Loucy (cell line): Measurements from ENCODE around the gene ABHD14A.

Experiments used
- EZH2phosphoT487 ChIP-seq: fragments of 200-600 bp; IDR thresholded peaks from 2 replicates; pipeline ENCODE4 v1.6.1; 2018; ENCODE audit warnings: antibody characterized with exemption, mild to moderate bottlenecking, moderate library complexity, borderline replicate concordance
- TF ChIP-seq, protein P1 (sequence below): fragments of 200-600 bp; sonication (generic); conservative IDR thresholded peaks from 2 replicates; pipeline ENCODE4 v1.5.1; 2014; ENCODE audit warnings: mild to moderate bottlenecking, antibody characterized with exemption, low read length

DNA sequence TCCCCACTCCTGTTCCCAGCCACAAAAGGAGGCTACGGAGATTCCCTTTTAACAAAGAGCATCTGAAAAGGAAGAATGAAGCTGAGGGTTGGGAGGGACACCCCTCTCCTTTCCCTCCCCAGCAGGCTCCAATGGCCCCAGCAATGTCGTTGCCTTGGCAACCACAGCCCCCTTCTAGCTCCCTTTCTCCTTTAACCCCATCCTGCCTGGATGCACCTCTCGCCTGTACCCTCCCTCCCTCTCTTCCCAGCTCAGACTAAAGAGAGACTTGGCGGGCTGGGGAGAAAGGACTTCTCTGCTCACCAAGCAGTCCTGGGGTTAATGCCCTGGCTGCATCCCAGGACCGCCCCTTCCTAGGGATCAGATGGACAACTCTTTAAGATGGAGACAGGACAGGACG, 27.9 kb downstream of the ABHD14A start:
- TF ChIP-seq, protein P1, sequence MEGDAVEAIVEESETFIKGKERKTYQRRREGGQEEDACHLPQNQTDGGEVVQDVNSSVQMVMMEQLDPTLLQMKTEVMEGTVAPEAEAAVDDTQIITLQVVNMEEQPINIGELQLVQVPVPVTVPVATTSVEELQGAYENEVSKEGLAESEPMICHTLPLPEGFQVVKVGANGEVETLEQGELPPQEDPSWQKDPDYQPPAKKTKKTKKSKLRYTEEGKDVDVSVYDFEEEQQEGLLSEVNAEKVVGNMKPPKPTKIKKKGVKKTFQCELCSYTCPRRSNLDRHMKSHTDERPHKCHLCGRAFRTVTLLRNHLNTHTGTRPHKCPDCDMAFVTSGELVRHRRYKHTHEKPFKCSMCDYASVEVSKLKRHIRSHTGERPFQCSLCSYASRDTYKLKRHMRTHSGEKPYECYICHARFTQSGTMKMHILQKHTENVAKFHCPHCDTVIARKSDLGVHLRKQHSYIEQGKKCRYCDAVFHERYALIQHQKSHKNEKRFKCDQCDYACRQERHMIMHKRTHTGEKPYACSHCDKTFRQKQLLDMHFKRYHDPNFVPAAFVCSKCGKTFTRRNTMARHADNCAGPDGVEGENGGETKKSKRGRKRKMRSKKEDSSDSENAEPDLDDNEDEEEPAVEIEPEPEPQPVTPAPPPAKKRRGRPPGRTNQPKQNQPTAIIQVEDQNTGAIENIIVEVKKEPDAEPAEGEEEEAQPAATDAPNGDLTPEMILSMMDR = no peak
- no peak for TF ChIP-seq EZH2phosphoT487
